ENCODE data around the gene PADI1. TPM values are rescaled to one million over a fixed set of nuclear protein-coding genes. Genes with fewer than 3 reads are reported as not detected.

PADI1 gene
- total and polyA plus RNA-seq, 10 donors = 0.03 to 0.76 (median 0.31) TPM; not detected in 4

GRCh38 chr1:17158961-17159360, 46.0 kb upstream of the PADI1 start:
- TF ChIP-seq POLR2AphosphoS5 (IDR thresholded peaks at IDR 0.05) = no peak
- no peak for TF ChIP-seq CTCF (IDR thresholded peaks at IDR 0.05 in 8 of 11, conservative IDR thresholded peaks at IDR 0.05 in 3 of 11)
- TF ChIP-seq POLR2A (IDR thresholded peaks at IDR 0.05) = no peak
- no peaks in the 10 kb centered on the region for H3K36me3 ChIP-seq
- intact Hi-C loops (cut with DNase I; ENCODE audit: low total_unique reads) = no loop called here
- no peaks in the 10 kb centered on the region for H3K4me1 ChIP-seq
- H3K4me3 ChIP-seq = no peak overlapping the region
- peaks cover 0 to 3% (median 0%) of the 10 kb centered on the region in 7 donors for H3K27me3 ChIP-seq (replicated peaks in 1 of 7)
- WGBS, 5 donors = 89 to 100% (median 93%) methylated on average over 2 of the region's 2 CpGs
- H3K9me3 ChIP-seq = peaks cover 0 to 42% (median 35%) of the 10 kb centered on the region in 8 donors
- H3K27ac ChIP-seq = no peak overlapping the region
- no peak for DNase-seq

- DNase-seq = no peak
Measured at GRCh38 chr1:17161137-17161740, 43.7 kb upstream of the PADI1 start.

GRCh38 chr1:17161926-17162800, 42.8 kb upstream of the PADI1 start:
- peaks cover 0 to 10% (median 3%) of the 10 kb centered on the region in 8 donors for H3K9me3 ChIP-seq
- no peaks in the 10 kb centered on the region for H3K36me3 ChIP-seq
- intact Hi-C loops (cut with DNase I; ENCODE audit: low total_unique reads) = no loop called here
- no peaks in the 10 kb centered on the region for H3K4me1 ChIP-seq
- no peak overlapping the region for H3K4me3 ChIP-seq
- no peak for DNase-seq
- TF ChIP-seq POLR2A (IDR thresholded peaks at IDR 0.05) = no peak
- no peak for TF ChIP-seq POLR2AphosphoS5 (IDR thresholded peaks at IDR 0.05)
- TF ChIP-seq CTCF (IDR thresholded peaks at IDR 0.05 in 8 of 11, conservative IDR thresholded peaks at IDR 0.05 in 3 of 11) = no peak
- 83 to 88% (median 85%) methylated on average over 20 of the region's 20 CpGs for WGBS, 5 donors
- H3K27me3 ChIP-seq (replicated peaks in 1 of 7) = peaks cover 0 to 9% (median 0%) of the 10 kb centered on the region in 7 donors
- no peak overlapping the region for H3K27ac ChIP-seq

More at GRCh38 chr1:17161137-17161740, 43.7 kb upstream of the PADI1 start:
- no peaks in the 10 kb centered on the region for H3K4me1 ChIP-seq
- H3K9me3 ChIP-seq = peaks cover 0 to 19% (median 13%) of the 10 kb centered on the region in 8 donors
- intact Hi-C loops (cut with DNase I; ENCODE audit: low total_unique reads) = no loop called here
- H3K27ac ChIP-seq = no peak overlapping the region
- WGBS, 5 donors = 58 to 91% (median 80%) methylated on average over 2 to 3 of the region's 3 CpGs
- H3K36me3 ChIP-seq = no peaks in the 10 kb centered on the region
- no peak for TF ChIP-seq POLR2AphosphoS5 (IDR thresholded peaks at IDR 0.05)
- no peak for TF ChIP-seq CTCF (IDR thresholded peaks at IDR 0.05 in 8 of 11, conservative IDR thresholded peaks at IDR 0.05 in 3 of 11)
- no peak for TF ChIP-seq POLR2A (IDR thresholded peaks at IDR 0.05)
- H3K4me3 ChIP-seq = no peak overlapping the region
- H3K27me3 ChIP-seq (replicated peaks in 1 of 7) = peaks cover 0 to 2% (median 0%) of the 10 kb centered on the region in 7 donors

DNA sequence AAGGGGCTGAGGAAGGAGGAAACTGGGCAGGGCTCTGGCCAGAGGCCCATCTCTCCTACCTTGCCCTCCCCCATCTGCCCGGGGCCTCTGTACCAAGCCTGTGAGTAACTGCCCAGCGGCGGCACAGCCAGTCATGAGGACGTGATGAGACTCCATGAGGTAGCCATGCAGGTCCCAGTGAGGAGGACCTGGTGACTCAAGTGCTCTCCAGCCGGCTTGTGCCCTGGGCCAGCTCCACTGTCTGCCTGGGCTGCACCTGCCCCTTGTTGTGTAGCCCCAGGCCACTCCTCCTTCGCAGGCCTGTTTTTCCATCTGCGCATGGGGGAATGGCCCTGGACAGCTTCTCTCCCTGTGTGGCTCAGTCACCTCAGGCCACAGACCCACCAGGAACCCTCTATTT, 42.0 kb upstream of the PADI1 start:
- no peak for DNase-seq
- peaks cover 0 to 2% (median 0%) of the 10 kb centered on the region in 8 donors for H3K9me3 ChIP-seq
- H3K27ac ChIP-seq = no peak overlapping the region
- intact Hi-C loops (cut with DNase I; ENCODE audit: low total_unique reads) = no loop called here
- H3K4me3 ChIP-seq = no peak overlapping the region
- 86 to 95% (median 89%) methylated on average over 3 to 7 of the region's 7 CpGs for whole genome bisulfite sequencing, 5 donors
- TF ChIP-seq CTCF (IDR thresholded peaks at IDR 0.05 in 8 of 11, conservative IDR thresholded peaks at IDR 0.05 in 3 of 11) = no peak
- no peak for TF ChIP-seq POLR2A (IDR thresholded peaks at IDR 0.05)
- no peak for TF ChIP-seq POLR2AphosphoS5 (IDR thresholded peaks at IDR 0.05)
- no peaks in the 10 kb centered on the region for H3K4me1 ChIP-seq
- H3K36me3 ChIP-seq = no peaks in the 10 kb centered on the region
- peaks cover 0 to 9% (median 0%) of the 10 kb centered on the region in 7 donors for H3K27me3 ChIP-seq (replicated peaks in 1 of 7)

Measured in spleen (tissue), 11 donors.